ENCODE results near the gene PAH. TPM values are rescaled to one million over a fixed set of nuclear protein-coding genes. Genes with fewer than 3 reads are reported as not detected.
A peak's percentile ranks its signal among the peaks of the same experiment; 100 is the strongest.

PAH gene
- polyA plus RNA-seq, 1 of the 3 experiments (the other 2 are of a cell fraction): not detected

DNA sequence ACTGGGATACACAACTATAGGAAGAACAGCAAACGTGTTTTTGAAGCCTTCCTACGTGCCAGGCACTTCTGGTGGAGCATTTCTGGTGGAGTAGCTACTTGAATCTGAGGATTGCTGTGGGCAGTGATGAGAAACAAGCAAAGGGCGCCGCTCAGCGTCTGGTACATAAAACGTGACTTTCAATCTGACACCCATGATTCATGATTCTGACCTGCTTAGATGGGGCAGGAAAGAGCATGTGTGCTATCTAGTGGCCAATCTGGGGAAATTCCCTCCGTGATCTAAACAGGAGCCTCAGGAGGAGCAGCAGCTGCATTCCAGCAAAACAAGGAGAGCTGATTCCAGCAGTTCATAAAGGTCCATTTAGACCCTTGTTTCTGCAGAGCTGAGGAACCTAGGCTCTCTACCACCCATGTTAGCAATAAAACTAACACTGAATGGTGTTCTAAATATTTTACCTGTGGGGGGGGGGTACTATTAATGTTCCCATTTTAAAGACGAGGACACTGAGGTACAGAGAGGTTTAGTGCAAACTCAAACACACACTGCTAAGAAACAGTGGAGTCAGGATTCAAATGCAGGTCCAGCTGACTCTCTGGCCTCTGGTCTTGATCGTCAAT, 37.8 kb downstream of the PAH start:
- no peak overlapping the region for H3K9ac ChIP-seq
- DNase-seq: peak; percentile 23
- no peaks in the 10 kb centered on the region for H3K27me3 ChIP-seq (ENCODE audit: insufficient read depth)
- ChIA-PET CTCF (interaction anchor here (0.8 to 2.2 kb wide), 5 partner anchors 8 to 692 kb away, joined by 3 to 11 read pairs (median 3); no protein-coding TSS in a partner anchor), POLR2A (no interaction called here)
- peaks cover 0 to 2% of the 10 kb centered on the region in 2 experiments; a peak in 1 of 4 replicates for H3K4me1 ChIP-seq (ENCODE audit: control insufficient read depth in 1 of 2, insufficient read depth in 2 of 2, low read depth in 1 of 2, low read length in 1 of 2)
- peak overlapping the region in 1 of 2 experiments; percentile 47; a peak in 2 of 4 replicates for H3K4me3 ChIP-seq (ENCODE audit: low read depth in 2 of 2, low read length in 1 of 2)
- H3K36me3 ChIP-seq (replicated peaks in 1 of 2; ENCODE audit: control insufficient read depth in 1 of 2, insufficient read depth in 2 of 2, low read length in 1 of 2): no peaks in the 10 kb centered on the region
- H3K27ac ChIP-seq (ENCODE audit: low read depth in 2 of 2, low read length in 1 of 2): no peak overlapping the region
- H3K4me2 ChIP-seq: peak overlapping the region; percentile 53; the same call in 1 of the 2 replicates
- no peaks in the 10 kb centered on the region for H3F3A ChIP-seq (replicated peaks; ENCODE audit: insufficient read depth)
- no peaks in the 10 kb centered on the region for H4K20me1 ChIP-seq (ENCODE audit: insufficient read depth)
- no peaks in the 10 kb centered on the region for H3K9me3 ChIP-seq
- no peaks in the 10 kb centered on the region for H3K79me2 ChIP-seq (ENCODE audit: insufficient read depth)
- TF ChIP-seq ELF1 (IDR thresholded peaks at IDR 0.05) (no peak), SMC3 (IDR thresholded peaks at IDR 0.05; ENCODE audit: low read depth, low read length) (peak; percentile 43), GABPA (IDR thresholded peaks at IDR 0.05; ENCODE audit: low read depth) (no peak), FOXJ3 (CRISPR knock-in tag; IDR thresholded peaks at IDR 0.05) (no peak), GATA2 (CRISPR knock-in tag; IDR thresholded peaks at IDR 0.05) (no peak), TCF12 (IDR thresholded peaks at IDR 0.05) (no peak), RXRA (IDR thresholded peaks at IDR 0.05; ENCODE audit: borderline replicate concordance, low read depth) (no peak), MXI1 (IDR thresholded peaks at IDR 0.05; ENCODE audit: low read depth, low read length) (no peak), CHD2 (IDR thresholded peaks at IDR 0.05; ENCODE audit: low read length, partially characterized antibody) (no peak), SIN3A (IDR thresholded peaks at IDR 0.05; ENCODE audit: borderline replicate concordance, low read depth, low read length) (no peak), RAD21 (IDR thresholded peaks at IDR 0.05; ENCODE audit: low read length) (peak; percentile 59), FOSL2 (IDR thresholded peaks at IDR 0.05; ENCODE audit: borderline replicate concordance, low read depth) (no peak), NRF1 (IDR thresholded peaks at IDR 0.05; ENCODE audit: low read depth, low read length) (no peak), IRF3 (IDR thresholded peaks at IDR 0.05; ENCODE audit: low read depth, low read length) (no peak), EP300 (IDR thresholded peaks at IDR 0.05; ENCODE audit: borderline replicate concordance in 1 of 2, low read depth in 1 of 2, low read length in 1 of 2) (no peak), JUND (IDR thresholded peaks at IDR 0.05) (no peak), EZH2phosphoT487 (IDR thresholded peaks at IDR 0.05; ENCODE audit: borderline replicate concordance, low read depth) (no peak), TAF1 (IDR thresholded peaks at IDR 0.05; ENCODE audit: borderline replicate concordance, low read depth, low read length) (no peak), TEAD4 (IDR thresholded peaks at IDR 0.05; ENCODE audit: borderline replicate concordance, insufficient read depth) (no peak)
- TF ChIP-seq, protein P1, sequence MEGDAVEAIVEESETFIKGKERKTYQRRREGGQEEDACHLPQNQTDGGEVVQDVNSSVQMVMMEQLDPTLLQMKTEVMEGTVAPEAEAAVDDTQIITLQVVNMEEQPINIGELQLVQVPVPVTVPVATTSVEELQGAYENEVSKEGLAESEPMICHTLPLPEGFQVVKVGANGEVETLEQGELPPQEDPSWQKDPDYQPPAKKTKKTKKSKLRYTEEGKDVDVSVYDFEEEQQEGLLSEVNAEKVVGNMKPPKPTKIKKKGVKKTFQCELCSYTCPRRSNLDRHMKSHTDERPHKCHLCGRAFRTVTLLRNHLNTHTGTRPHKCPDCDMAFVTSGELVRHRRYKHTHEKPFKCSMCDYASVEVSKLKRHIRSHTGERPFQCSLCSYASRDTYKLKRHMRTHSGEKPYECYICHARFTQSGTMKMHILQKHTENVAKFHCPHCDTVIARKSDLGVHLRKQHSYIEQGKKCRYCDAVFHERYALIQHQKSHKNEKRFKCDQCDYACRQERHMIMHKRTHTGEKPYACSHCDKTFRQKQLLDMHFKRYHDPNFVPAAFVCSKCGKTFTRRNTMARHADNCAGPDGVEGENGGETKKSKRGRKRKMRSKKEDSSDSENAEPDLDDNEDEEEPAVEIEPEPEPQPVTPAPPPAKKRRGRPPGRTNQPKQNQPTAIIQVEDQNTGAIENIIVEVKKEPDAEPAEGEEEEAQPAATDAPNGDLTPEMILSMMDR (IDR thresholded peaks at IDR 0.05): peak; percentile 62
- TF ChIP-seq, protein P2, sequence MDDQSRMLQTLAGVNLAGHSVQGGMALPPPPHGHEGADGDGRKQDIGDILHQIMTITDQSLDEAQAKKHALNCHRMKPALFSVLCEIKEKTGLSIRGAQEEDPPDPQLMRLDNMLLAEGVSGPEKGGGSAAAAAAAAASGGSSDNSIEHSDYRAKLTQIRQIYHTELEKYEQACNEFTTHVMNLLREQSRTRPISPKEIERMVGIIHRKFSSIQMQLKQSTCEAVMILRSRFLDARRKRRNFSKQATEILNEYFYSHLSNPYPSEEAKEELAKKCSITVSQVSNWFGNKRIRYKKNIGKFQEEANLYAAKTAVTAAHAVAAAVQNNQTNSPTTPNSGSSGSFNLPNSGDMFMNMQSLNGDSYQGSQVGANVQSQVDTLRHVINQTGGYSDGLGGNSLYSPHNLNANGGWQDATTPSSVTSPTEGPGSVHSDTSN (IDR thresholded peaks at IDR 0.05): peak; percentile 77
- TF ChIP-seq, protein P3, sequence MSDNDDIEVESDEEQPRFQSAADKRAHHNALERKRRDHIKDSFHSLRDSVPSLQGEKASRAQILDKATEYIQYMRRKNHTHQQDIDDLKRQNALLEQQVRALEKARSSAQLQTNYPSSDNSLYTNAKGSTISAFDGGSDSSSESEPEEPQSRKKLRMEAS (IDR thresholded peaks at IDR 0.05; ENCODE audit: low read depth): no peak
- no peaks in the 10 kb centered on the region for H3K9me2 ChIP-seq
- peak overlapping the region; percentile 32; the same call in 1 of the 2 replicates for H2AFZ ChIP-seq (ENCODE audit: low read depth)
- 7% methylated on average over 8 of the region's 9 CpGs for WGBS (ENCODE audit: low lambda C conversion rate)

Measured in SK-N-SH (cell line).